Kidney glomerular epithelial cell (primary cell): Measurements from ENCODE around the gene H1-8.

ENCODE experiments used
- DNase-seq: peaks from one replicate; lab custom pipeline; 2025; lab: John Stamatoyannopoulos, UW

Gene H1-8

DNA sequence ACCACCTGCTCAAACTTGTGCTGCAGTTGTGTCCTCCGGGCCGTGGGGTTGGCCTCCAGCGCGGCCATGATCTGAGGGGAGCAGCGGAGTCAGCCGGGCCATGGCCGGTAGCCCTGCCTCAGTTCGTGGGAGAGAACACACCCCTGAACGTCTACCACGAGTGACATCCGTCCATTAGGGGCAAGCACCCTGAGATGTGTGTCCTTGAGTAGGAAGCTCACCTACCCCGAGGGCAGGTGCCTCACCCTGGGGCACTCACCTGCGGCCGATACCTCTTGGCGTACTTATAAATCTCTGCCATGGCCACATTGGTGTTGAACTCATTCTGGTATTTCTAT is 13.4 kb downstream of the H1-8 start:
- no peak for DNase-seq

DNA sequence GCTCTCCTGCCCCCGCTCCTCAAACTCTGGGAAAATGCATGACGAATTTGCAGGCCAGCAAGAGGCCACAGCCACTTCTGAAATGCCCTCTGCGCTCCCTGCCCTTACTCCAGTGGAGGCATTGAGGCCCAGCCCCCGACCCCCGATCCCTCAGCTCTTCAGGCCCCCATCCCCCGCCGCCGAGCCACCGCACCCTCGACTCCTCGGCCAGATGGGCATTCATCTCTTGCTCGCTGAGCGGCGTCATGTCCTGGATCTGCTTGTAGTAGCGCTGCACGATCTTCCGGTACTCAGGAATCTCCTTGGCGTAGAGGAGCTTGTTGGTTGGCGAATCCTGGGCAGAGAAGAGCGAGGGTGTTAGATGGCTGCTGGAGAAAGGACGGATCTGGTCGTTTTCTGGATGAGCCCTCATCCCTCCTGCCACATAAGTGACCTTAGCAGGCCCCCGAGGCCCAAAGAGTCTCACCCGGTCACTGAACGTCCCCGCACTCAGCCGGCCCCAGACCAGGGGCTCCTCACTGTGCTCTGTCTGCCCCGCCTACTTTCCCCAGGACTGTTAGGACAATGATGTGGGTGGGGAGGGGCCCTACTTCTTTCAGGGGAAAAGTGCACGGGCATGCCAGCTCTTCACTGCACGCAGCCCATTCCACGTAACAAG is 14.0 kb downstream of the H1-8 start:
- no peak for DNase-seq

DNA sequence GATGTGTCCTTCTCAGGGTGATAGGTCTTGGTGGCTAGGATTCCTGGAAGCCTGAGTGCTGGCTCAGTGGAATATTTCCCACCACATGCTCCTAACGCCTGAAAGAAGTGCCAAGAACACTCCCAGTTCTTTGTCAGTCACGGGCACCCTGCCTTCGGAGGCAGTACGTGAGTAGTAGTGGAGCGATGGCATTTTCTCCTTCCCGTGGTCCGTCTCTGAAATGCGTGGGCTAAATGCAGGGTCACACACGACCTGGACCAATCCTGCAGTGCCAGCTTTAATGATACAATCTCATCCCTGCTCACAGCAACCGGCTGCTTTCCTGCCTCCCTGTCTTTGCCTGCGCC is 14.5 kb downstream of the H1-8 start:
- DNase-seq: no peak

DNA sequence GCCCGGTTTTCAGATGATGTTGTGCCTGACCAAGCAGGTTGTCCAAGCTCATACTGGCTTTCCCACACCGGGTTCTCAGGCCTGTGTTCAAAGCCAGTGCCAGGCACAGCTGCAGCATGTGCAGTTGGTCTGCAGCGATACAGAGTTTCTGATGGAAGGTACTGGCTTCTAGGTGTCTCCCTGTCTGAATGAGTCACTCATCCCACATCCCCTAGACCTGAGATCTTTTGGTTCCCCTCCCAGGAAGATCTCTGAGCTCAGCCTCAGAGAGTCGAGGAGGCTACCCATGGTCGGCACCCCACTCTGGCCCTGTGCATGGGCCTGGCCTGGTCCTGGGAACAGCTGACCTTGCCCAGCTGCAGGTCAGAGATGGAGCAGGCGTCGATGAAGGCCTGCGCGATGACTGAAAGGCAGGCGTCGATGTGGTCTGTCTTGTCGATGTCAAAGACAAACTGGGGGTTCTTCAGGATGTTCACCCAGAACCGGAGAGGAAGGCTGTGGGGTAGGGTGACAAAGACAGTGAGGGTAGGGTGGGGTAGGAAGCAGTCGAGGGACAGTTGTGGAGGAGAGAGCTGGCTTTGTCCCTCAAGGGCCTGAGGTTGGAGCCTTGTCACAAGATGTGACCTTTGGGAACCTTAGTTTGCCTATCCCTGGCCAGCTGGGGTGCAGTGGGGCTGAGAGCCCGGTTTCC is 15.3 kb downstream of the H1-8 start:
- DNase-seq: no peak

DNA sequence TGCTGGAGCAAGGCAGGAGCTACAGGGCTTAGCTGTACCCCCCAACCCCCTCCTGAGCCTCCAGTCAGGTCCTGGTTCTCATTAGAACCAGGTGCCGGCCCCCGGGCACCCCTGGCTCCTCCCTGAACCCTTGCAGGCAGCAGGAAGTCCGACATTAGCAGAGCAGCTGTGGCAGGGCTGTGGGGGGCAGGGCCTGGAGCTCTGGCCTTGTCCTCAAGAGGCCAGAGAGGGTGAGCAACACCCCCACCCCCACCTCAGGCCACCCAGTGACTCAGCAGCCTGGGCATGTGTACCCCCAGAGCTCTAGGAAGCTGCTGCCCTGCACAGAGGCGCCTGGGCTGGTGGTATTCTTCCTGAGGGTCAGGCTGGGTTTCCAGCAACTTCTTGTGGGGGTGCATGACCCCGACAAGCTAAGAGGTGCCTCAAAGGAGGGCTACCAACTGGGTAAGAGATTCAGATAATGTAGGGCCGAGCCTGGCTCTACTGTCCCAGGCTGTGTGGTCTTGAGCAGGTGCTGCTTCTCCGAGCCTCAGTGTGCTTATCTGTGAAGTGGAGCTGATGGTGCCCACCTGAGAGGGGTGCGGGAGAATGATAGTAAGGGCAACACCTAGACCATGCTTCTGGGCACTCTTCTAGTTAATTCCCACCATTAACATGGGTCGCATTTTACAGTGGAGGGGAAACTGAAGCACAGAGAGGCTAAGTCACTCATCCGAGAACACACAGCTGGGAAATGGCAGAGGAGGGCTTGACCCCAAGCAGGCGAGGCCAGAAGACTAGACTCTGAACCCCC is 16.0 kb downstream of the H1-8 start:
- no peak for DNase-seq

DNA sequence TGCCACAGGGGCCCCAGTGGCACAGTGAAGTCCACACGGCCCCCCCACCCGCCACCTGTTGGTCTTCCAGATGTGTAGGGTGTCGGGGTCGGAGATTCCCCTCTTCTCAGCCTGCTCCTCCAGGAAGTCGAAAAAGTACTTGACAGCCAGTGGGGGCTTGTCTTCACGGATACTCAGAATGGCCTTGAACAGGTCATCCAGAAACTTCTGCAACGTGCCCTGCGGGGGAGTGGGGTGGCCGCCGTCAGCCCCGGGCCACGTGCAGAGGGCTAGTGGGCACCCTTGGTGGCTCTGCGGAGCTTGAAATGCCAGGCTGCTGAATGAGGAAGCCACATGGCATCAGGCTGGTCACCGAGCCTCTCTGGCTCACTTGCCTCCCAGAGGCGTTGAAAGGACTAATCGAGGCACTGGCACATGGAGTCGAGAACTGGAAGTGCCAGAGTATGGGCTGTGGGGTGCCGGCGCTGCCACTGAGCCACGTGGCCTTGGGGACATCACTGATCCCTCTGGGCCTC is 16.6 kb downstream of the H1-8 start:
- no peak for DNase-seq

DNA sequence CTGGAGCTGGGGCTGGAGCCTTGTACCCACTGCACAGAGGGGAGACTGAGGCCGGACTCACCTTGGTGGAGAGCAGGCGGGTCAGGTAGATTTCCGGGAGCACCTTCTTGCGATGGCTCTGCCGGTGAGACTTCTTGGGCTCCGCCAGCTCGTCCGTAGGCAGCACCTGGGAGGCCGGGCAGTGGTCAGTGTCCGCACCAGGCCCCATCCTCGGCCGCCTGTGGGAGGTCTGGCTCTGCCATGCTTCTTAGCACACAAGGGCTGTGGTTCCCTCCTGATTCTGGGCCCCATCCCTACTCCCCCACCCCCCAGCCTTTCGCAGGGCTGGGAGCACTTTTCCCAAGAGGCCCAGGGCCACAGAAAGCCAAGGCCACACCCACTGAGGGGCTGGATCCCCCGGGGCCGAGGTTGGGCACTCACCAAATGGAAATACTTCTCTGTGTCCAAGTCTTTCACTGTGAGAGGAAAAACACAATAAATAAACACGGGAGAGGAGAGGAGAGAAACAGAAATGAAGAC is 17.4 kb downstream of the H1-8 start:
- DNase-seq: no peak

DNA sequence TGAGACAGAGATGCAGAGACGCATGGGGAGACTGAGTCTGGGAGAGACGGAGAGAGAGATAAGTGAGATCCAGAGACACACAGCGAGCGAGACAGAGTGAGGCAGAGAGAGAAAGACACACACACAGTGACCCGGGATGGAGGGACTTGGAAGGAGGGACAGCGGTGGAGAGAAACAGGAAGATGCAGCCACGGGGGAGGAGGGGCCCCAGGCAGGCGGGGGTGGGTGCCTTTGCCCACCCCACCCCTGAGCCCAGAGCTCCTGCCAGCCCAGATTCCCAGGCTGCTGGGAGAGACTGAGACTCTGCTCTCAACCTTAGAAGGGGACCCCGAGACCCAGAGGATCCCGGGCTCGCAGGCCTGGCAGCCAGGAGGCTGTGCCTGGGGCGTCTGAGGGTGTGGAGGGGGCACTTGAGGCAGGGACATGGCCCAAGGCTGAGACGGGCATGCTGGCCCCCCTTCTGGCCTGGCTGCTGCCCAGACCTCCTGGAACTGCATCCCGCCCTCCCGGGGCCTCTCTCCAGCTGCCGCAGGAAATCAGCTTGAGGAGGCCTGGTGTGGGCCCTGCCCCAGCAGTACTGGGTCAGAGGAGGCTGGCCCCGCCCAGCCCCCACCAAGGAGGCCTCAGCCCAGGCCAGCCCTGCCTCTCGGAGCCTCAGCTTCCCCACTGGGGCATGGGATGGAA is 18.1 kb downstream of the H1-8 start:
- no peak for DNase-seq

DNA sequence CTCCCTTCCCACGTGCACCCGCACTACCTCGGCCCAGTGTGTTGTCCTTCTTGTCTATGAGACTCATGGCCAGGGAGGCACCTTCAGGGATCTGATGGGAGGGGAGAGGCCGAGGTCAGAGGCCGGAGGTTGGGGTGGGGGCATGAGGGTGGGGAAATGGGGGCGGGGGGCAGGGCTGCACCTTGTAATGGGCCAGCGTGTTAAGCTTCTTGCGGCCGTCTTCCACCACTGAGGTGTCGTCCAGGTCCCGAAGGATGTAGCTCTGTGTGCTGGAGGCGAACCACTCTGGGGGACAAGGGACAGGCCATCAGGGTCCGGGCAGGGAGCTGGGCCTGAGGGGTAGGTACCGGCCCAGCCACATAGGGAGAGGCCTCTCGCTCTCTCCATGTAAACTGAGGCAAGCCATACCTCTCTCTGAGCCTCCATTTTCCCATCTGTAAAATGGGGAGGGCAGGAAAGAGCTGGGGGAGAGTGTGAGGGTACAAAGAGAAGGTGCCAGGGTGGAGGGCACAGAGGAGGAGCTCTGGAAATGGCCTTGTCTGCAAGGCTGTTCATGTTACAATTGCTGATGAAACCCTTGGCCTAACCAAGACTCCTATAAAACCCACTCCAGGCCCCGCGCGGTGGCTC is 18.8 kb downstream of the H1-8 start:
- no peak for DNase-seq

DNA sequence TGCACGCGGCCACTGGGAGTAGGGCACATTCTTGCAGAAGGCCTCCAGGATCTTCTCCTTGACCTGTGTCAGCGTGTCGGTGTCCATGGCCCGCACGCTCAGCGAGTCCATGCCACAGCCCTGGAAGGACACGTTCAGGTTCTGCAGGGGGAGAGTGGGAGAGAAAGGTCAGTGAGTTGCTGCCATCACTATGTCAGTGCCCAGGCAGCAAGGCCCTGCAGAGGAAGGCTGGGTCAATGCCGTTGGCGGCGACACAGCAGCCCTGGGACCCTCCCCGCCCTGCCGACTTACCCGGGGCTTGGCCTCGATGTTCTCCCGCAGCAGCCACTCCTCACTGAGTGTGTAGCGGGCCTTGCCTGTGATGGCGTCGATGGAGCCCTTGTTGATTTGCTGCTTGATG is 19.8 kb downstream of the H1-8 start:
- DNase-seq: no peak

DNA sequence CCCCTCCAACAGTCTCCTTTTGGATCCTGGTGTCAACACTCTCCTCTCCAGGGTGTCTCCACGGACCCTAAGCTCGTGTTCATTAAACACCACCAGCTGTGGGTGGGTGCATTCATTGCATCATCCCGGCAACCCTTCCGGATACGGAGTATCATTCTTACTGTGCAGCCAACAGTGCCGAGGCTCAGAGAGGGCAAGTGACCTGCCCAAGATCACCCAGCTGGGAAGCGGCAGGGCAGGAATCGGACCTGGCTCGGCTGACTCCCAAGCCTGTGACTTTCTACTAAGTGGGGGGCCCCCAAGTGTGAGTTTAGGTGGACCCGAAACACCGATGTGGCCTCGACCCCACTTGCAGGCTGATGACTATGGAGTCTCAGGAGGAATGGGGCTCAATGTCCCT is 20.4 kb downstream of the H1-8 start:
- DNase-seq: no peak

DNA sequence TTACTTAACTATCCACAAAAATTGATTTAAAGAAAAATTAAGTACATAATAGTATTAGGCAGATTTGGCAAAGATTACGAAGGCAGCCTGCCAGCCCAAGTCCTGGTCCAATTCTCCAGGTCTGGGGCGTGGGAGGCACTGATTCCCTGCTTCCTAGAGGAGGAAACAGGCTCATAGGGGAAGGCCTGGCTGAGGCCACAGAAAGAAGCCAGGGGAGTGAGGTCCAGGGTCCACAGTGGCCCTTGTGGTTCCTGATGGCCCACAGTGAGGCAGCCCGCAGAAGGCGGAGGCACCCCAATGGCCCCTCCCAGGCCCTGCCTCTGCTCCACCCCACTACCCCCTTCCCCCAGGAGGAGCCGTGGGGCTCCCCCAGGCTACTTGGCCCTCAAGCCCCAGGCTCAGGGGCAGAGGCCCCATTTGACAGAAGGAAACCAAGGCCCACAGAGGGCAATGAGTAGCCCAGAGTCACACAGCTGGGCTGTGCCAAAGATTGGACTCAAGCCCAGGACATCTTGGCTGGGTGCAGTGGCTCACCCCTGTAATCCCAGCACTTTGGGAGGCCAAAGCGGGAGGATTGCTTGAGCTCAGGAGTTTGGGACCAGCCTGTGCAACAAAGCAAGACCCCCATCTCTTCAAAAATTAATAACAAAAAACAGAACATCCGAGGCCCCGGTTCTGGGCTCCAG is 21.0 kb downstream of the H1-8 start:
- no peak for DNase-seq

DNA sequence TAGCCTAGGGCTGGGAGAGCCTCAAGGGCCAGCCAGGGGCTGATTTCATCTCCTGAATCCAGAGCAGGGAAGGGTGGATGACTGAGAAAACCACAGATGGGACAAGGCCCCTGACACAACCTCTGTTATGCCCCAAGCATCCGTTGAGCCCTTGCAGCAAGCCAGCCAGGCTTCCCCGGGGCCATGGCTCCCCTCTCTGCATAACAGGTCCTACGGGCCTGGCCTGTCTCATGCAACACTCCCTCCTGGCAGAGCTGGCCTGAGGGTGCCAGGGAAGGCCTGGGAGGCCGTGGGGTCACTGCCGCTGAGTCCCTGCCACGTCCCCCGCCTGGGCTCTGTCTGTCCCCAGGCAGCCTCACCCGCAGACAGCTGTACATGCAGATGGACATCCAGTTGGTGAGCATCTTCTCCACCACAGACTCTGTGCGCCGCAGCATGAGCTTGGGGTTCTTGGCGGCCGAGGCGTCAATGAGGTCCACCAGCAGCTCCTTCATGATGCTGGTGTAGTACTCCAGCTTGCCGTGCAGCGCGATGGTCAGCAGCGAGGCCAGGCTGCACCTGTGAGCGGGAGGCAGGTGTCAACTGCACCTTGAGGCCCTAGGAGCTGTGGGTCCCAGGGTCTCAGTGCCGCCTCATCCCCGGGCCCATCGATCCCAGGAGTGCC is 22.1 kb downstream of the H1-8 start:
- no peak for DNase-seq

DNA sequence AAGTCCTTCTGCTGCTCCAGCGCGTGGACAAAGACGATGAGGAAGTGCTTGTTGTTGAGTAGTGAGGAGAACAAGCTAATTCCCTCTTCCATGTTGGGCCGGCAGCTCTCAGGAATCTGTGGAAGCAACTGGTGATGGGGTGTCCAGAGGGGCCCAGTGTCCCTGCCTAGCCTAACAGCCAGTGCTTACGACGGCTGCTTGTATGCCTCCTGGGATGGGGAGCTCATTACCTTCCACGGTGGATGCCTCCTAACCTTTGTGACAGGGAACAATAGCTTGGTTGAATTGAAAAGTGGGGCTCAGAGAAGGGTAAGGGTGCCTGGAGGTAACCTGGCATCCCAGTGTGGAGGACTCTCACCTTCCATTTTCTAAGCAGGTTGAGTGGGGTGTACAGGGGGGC is 22.9 kb downstream of the H1-8 start:
- DNase-seq: no peak

DNA sequence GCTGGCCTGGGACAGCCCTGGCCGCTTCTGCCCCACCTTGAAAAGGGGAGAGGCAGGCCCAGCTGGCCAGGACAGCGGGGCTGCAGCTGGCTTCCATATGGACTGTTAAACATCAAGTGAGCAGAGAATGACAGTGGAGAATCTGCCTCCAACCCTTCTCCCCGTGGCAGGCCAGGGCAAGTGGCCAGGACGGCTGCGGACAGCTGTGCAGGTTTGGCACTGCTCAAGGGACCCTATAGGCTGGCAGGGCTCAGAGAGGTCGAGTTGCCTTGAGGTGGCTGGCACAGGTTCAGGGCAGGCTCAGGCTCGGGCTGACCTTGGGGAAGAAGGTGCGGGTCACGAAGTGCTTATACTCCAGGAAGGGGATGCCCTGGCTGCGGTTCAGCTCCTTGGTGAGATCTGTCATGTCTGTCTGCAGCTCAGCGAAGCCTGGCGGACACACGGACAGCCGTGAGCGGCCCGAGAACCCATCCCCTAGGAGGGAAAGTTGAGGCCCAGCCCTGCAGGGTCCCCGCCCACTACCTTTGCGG is 24.3 kb downstream of the H1-8 start:
- no peak for DNase-seq

DNA sequence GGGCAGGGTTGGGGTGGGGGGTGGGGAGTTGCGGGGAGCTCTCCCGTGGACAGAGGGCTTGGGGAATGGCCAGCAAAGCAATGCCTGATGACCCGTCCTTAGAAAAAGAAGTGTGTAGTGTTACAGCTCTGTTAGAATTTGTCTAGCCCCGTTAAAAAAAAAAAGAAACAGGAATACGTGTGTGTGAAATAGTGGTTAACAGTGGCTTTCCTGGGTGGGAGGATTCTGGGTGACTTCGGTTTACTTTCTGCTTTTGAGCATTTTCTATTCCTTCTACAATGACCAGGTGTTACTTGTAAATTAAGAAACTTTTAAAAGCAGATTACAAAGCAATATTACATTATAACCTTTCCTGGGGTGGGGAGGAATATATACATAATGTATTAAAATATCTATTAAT is 25.0 kb downstream of the H1-8 start:
- DNase-seq: no peak

DNA sequence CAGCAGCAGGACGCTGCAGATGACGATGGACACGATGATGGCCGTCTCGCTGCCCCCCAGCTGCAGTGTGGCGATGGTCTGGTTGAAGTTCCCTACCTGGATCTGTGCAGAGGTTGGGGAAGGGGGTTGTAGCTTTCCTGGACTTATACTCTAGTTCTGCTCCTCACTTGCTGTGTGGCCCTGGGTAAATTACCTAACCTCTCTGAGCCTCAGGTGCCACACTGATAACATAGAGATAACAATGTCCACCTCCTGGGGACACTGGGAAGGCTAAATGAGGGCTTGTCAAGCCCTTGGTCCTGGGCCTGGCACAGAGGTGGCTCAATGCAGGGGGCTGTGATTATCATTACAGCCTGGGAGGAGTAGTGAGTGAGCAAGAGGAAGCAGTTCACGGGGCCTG is 26.9 kb downstream of the H1-8 start:
- no peak for DNase-seq

DNA sequence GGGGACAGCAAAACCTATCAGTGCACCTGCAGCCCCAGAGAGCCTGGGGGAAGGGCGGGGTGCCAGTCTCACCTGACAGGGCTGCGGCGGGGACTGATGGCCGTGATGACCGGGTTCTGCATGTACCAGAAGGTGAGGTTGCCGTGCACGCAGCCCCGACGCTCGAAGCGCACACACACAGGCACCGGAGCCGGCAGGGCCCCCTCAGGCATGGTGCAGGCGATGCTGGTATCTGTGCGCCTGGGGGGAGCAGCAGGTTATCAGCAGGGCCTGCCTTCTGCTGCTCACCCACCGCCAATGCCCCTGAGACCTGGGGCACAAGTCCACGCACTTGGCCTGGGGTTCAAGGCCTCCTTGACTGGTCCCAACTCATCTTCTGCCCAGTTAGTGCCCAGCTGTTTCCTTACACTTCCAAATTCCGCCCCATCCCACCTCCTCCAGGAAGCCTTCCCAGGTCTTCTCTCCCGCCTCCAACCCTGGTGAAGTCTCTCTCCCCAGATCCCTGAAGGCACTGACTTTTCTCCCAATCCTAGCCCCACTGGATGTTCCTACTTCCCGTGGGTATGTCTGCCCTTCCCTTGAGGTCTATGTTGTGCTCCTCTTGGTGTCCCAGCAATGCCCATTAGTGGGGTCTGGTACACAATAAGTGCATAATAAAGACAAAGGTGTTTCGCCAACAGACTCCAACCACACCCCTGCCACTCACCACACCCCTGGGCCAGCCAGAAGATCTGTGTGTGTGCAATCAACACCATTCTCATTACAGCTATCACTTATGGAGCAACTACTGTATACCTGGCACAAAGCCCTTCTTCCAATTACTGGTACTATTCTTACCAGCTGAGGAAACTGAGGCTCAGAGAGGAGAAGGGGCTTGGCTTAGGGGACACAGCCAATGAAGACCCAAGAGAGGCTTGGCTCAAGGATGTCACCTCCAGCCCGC is 28.9 kb downstream of the H1-8 start:
- DNase-seq: no peak

DNA sequence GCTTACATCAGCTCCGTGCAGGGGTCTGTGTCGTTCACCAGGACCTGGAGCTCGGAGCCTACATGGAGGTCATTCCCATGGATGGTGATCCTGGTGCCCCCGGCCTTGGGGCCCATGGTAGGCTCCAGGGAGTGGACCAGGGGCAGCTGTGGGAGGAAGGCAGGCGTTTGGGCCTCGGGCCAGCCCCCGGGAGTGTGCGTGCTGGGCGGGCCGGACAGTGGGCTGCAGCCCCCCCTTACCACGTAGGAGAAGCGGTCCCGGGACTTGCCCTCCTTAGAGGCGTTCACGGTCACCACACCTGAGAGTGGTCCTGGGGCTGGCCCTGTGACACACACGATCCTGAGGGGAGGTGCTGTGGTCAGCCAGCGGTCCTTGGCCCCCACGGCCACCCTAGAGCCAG is 29.6 kb downstream of the H1-8 start:
- no peak for DNase-seq
